Measurements from ENCODE around the gene LRRC75A. TPM values are rescaled to one million over a fixed set of nuclear protein-coding genes. Genes with fewer than 3 reads are reported as not detected.

Gene LRRC75A
- total and polyA plus RNA-seq, 4 donors = 0.08 to 22.6 (median 0.37) TPM

GRCh38 chr17:16462070-16462864 is 29.7 kb downstream of the LRRC75A start:
- no peak for DNase-seq (ENCODE audit: low spot score)
- Histone ChIP-seq H3K4me1 (ENCODE audit: control insufficient read depth in 4 of 4, insufficient read depth in 4 of 4, low read length in 3 of 4) (peaks cover 0 to 9% (median 7%) of the 10 kb centered on the region in 4 donors), H3K27ac (ENCODE audit: low read depth in 1 of 2, low read length in 2 of 2) (no peak overlapping the region), H3K36me3 (ENCODE audit: control insufficient read depth in 4 of 4, insufficient read depth in 3 of 4, low read depth in 1 of 4, low read length in 3 of 4) (no peaks in the 10 kb centered on the region), H3K9me3 (ENCODE audit: control insufficient read depth in 4 of 4, low read length in 3 of 4) (no peaks in the 10 kb centered on the region), H3K27me3 (ENCODE audit: control insufficient read depth in 4 of 4, insufficient read depth in 4 of 4, low read length in 3 of 4) (no peaks in the 10 kb centered on the region), H3K9ac (ENCODE audit: low read depth in 1 of 2, low read length in 2 of 2) (no peak overlapping the region), H3K4me3 (ENCODE audit: low read depth in 1 of 3, low read length in 3 of 3) (no peak overlapping the region)
- WGBS = 89% methylated on average over 20 of the region's 20 CpGs
- TF ChIP-seq, protein P1, sequence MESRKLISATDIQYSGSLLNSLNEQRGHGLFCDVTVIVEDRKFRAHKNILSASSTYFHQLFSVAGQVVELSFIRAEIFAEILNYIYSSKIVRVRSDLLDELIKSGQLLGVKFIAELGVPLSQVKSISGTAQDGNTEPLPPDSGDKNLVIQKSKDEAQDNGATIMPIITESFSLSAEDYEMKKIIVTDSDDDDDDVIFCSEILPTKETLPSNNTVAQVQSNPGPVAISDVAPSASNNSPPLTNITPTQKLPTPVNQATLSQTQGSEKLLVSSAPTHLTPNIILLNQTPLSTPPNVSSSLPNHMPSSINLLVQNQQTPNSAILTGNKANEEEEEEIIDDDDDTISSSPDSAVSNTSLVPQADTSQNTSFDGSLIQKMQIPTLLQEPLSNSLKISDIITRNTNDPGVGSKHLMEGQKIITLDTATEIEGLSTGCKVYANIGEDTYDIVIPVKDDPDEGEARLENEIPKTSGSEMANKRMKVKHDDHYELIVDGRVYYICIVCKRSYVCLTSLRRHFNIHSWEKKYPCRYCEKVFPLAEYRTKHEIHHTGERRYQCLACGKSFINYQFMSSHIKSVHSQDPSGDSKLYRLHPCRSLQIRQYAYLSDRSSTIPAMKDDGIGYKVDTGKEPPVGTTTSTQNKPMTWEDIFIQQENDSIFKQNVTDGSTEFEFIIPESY (IDR thresholded peaks at IDR 0.05) = no peak
- TF ChIP-seq SP1 (IDR thresholded peaks at IDR 0.05) (no peak), JUND (IDR thresholded peaks at IDR 0.05) (no peak), NR2F2 (IDR thresholded peaks at IDR 0.05) (peak; percentile 93), REST (IDR thresholded peaks at IDR 0.05) (no peak), ATF3 (IDR thresholded peaks at IDR 0.05) (no peak), FOXA2 (IDR thresholded peaks at IDR 0.05) (no peak), EGR1 (IDR thresholded peaks at IDR 0.05; ENCODE audit: low read depth in 2 of 2) (no peak), RAD21 (IDR thresholded peaks at IDR 0.05) (peak in 1 of 2 donors; percentile 14), TAF1 (conservative IDR thresholded peaks at IDR 0.05) (no peak), YY1 (IDR thresholded peaks at IDR 0.05) (no peak), HNF4A (conservative IDR thresholded peaks at IDR 0.05) (no peak), HNF4G (IDR thresholded peaks at IDR 0.05) (no peak), FOXA1 (IDR thresholded peaks at IDR 0.05) (no peak), CTCF (IDR thresholded peaks at IDR 0.05; ENCODE audit: low read depth, low read length, missing input control) (no peak), RXRA (IDR thresholded peaks at IDR 0.05) (peak in 1 of 2 donors; percentile 13)
- TF ChIP-seq, protein P2, sequence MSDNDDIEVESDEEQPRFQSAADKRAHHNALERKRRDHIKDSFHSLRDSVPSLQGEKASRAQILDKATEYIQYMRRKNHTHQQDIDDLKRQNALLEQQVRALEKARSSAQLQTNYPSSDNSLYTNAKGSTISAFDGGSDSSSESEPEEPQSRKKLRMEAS (IDR thresholded peaks at IDR 0.05) = no peak
